Smooth muscle cell of the umbilical artery (primary cell): Measurements from ENCODE around the gene OTUD5. TPM values are rescaled to one million over a fixed set of nuclear protein-coding genes. Genes with fewer than 3 reads are reported as not detected.

Source experiments
- total RNA-seq: library from RNA; depleted of rRNA; stranded (reverse); fragments of >200 nt; gene quantifications from 2 replicates; pipeline ENCODE4 v1.2.3, GENCODE V29; 2014

The OTUD5 gene, protein sequence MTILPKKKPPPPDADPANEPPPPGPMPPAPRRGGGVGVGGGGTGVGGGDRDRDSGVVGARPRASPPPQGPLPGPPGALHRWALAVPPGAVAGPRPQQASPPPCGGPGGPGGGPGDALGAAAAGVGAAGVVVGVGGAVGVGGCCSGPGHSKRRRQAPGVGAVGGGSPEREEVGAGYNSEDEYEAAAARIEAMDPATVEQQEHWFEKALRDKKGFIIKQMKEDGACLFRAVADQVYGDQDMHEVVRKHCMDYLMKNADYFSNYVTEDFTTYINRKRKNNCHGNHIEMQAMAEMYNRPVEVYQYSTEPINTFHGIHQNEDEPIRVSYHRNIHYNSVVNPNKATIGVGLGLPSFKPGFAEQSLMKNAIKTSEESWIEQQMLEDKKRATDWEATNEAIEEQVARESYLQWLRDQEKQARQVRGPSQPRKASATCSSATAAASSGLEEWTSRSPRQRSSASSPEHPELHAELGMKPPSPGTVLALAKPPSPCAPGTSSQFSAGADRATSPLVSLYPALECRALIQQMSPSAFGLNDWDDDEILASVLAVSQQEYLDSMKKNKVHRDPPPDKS
- total RNA-seq, result 38.0 and 50.4 TPM in 2 replicates

DNA sequence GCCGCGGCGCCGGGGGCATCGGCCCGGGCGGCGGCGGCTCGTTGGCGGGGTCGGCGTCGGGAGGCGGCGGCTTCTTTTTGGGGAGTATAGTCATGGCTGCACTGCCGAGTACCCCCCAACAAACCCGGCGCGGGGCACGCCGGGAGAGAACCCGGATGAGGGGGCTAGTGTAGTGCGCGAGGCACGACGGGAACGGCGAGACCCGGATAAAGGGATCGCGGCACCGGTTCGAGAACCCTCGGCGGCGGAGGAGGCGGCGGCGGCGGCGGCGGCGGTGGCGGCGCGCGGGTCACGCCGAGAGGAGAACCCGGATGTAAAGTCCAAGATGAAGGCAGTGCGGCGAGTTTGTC is at the start of gene OTUD5:
Gene OTUD5, minus strand, starts transcription at position 131 of the 350 bp plus-strand sequence. Its CDS starts 37 bp downstream, at position 94.

DNA sequence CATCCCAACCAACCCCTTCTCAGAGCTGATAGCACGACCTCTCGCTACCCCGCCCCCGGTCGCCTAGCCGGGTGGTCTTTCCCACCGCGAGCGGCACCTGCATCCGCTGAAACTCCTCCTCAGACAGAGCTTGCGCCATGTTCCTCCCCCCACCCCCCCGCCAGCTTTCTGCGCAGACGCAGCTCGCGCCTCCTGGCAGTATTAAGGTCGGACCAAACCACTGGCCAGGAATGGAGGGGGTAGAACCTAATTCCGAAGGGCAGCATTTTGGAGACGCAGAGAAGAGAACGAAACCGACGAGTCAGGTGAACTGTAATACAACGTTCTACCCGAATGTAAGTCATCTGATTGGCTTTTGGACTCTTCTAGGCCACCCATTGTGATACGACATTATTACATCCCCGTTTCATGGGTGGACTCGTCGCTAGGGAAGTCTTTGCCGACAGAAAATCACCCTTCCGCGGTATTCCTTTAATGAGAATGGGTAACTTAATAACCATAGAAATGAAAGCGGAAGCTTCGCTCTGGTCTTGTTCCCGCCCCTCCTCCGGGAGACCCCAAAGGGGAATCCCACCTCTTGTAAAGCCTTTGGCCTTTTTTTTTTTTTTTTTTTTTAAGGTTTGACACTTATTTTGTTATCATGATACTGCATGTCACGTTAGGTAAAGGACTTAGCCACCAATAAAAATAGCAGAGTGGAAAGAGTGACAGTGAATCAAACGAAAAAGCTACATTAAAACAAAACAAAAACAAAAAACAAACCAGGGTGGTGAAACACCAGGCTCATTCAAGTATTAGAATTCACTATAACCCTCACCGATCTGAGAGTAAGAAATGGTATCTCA is 44.9 kb upstream of the OTUD5 start, which contains the start of gene GRIPAP1:
Gene GRIPAP1, minus strand, starts transcription at position 174 of the 845 bp plus-strand sequence. Its CDS starts 35 bp downstream, at position 139.

DNA sequence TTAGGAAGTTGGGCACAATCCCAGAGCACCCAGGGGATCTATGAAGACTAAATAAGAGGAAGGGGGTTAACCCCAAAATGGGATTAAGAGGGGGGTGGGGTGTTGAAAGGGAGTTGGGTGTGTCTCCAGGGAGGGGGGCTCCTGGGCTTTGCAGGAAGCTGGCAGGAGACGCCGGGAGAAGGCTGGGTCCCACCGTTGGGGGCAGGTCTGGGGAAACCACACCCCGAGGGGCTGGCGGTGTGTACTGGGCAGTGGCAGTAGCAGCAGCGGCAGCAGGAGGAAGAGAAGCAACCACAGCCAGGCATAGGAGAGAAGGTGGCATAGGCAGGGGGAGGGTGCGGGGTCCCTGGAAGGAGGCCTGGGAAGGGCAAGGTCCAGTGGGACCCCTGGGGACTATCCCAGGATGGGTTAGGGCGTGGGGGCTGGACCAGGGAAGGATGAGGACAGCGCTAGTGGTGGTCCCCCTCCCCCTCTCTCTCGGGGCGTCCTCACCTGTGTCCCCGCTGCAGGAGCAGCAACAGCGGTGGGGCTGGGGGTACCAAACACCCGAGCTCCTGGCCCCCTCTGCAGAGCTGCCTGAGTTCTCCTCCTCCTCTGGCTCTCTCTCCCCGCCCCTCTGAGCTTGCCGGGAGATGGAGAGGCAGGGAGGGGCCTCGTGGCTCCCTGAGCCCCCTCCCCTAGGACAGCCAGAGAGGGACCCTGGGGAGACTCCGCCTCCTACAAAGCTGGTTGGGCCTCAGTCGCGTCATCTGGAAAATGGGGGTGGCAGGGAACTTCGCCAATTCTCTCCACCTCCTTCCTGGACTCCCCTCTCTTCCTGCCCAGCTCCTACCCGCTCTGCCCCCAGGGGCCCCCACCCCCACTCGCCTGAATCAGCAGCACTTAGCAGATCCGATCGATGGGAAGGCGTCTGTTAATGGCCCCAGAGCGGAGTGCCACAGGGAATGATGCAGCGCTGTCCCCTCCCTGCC is 14.1 kb upstream of the OTUD5 start, which contains the start of gene KCND1:
Gene KCND1, minus strand, starts transcription at position 596 of the 971 bp plus-strand sequence. CDS start 1,573 bp downstream, outside the sequence.

DNA sequence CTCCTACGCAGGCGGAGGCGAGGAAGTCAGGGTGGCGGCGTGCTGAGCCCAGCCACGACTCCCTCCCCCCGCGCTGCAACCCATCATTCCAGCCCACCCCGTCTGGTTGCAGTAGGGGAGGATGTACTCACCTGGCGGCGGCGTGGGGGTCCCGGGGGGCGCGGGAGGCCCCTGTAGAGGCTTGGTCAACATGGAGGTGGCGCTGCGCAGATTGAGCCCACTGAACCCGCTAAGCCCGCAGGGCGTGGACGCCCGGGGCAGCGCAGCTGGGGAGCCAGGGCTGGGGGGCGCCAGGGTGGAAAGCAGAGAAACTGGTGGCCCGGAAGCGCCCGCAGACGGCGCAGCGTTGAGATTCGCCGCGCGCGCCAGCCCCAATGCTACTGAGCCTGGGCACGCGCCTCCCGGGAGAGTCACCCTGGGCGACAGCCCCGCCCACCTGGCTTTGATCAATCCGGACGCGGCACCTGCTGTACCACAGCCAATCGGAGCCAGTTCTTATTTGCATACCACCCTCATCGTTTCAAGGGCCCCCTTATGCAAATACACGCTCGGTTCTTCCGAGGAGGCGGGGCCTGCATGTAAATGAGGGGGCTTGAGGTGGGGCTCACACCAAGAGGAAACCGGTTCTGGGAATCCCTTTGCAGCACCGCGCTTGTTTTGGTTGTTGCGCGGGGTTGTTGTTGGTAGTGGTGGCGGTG is 38.6 kb downstream of the OTUD5 start, which contains the start of gene PIM2:
Gene PIM2, minus strand, starts transcription at position 382 of the 698 bp plus-strand sequence. Its CDS starts 190 bp downstream, at position 192.

GRCh38 chrX:48911412-48912182 is 45.8 kb downstream of the OTUD5 start, which contains the start of gene SLC35A2:
SLC35A2 (minus strand) TSS chrX:48911646; CDS start chrX:48911636, 10 bp downstream.

GRCh38 chrX:48897625-48898306 is 59.6 kb downstream of the OTUD5 start, which contains the start of the genes PQBP1 and TIMM17B:
PQBP1 (plus strand) TSS chrX:48897930; CDS start chrX:48898510, 580 bp downstream.
TIMM17B (minus strand) TSS chrX:48897768; CDS start chrX:48897749, 19 bp downstream.

Other genes starting within 250 kb of the OTUD5 start
- not detected in 2 replicates for gene GLOD5, start 195.9 kb downstream of the OTUD5 start, total RNA-seq
- gene GATA1, start 171.0 kb downstream of the OTUD5 start, total RNA-seq, result not detected in 2 replicates
- gene HDAC6, start 155.5 kb downstream of the OTUD5 start, total RNA-seq, result 32.1 and 37.5 TPM in 2 replicates
- not detected in 2 replicates for gene ERAS, start 131.1 kb downstream of the OTUD5 start, total RNA-seq
- gene PCSK1N, start 122.0 kb downstream of the OTUD5 start, total RNA-seq, result 1.1 and 1.2 TPM in 2 replicates
- 27.3 and 34.1 TPM in 2 replicates for gene TIMM17B, start 59.8 kb downstream of the OTUD5 start, total RNA-seq
- gene PQBP1, start 59.7 kb downstream of the OTUD5 start, total RNA-seq, result 25.8 and 29.2 TPM in 2 replicates
- gene SLC35A2, start 46.0 kb downstream of the OTUD5 start, total RNA-seq, result 14.3 and 25.7 TPM in 2 replicates
- 6.8 and 9.5 TPM in 2 replicates for gene PIM2, start 38.6 kb downstream of the OTUD5 start, total RNA-seq
- 0.89 and 2.6 TPM in 2 replicates for gene KCND1, start 14.2 kb upstream of the OTUD5 start, total RNA-seq
- gene GRIPAP1, start 44.7 kb upstream of the OTUD5 start, total RNA-seq, result 21.1 and 28.7 TPM in 2 replicates
- 25.8 and 55.0 TPM in 2 replicates for gene TFE3, start 85.8 kb upstream of the OTUD5 start, total RNA-seq
- 0.30 and 0.65 TPM in 2 replicates for gene CCDC120, start 101.4 kb upstream of the OTUD5 start, total RNA-seq
- gene PRAF2, start 116.4 kb upstream of the OTUD5 start, total RNA-seq, result 10.4 and 19.3 TPM in 2 replicates
- 20.5 and 21.2 TPM in 2 replicates for gene WDR45, start 122.3 kb upstream of the OTUD5 start, total RNA-seq
- 13.7 and 18.1 TPM in 2 replicates for gene GPKOW, start 166.1 kb upstream of the OTUD5 start, total RNA-seq
- 0.55 and 2.7 TPM in 2 replicates for gene MAGIX, start 205.2 kb upstream of the OTUD5 start, total RNA-seq
- gene PLP2, start 214.3 kb upstream of the OTUD5 start, total RNA-seq, result 4.8 and 10.5 TPM in 2 replicates
- gene PRICKLE3, start 228.8 kb upstream of the OTUD5 start, total RNA-seq, result 9.8 and 14.8 TPM in 2 replicates
- gene SYP, start 242.6 kb upstream of the OTUD5 start, total RNA-seq, result 0.30 and 0.32 TPM in 2 replicates